GM12874 (cell line): Measurements from ENCODE around the gene PIGBOS1.

Experiments
- TF ChIP-seq, protein P1 (sequence below): IDR thresholded peaks from 2 replicates; pipeline ENCODE4 v1.5.1; 2011; ENCODE audit warnings: low read depth, mild to moderate bottlenecking, control low read depth, low read length, moderate library complexity; ENCODE audit not compliant: insufficient read depth

The PIGBOS1 gene

DNA sequence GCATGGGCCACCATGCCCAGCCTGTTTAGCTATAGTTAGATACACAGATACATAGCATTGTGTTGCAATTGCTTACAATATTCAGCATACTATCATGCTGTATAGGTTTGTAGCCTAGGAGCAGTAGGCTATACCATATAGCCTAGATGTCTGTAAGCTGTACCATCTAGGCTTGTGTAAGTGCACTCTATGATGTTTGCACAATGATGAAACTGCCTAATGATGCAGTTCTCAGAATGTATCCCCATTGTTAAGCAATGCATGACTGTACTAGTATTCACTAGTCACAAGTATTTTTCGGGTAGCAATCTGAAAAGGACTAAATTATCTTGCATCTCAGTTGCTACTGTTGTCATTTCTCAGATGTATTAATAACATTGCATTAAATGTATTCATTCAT is 16.1 kb upstream of the PIGBOS1 start:
- TF ChIP-seq, protein P1, sequence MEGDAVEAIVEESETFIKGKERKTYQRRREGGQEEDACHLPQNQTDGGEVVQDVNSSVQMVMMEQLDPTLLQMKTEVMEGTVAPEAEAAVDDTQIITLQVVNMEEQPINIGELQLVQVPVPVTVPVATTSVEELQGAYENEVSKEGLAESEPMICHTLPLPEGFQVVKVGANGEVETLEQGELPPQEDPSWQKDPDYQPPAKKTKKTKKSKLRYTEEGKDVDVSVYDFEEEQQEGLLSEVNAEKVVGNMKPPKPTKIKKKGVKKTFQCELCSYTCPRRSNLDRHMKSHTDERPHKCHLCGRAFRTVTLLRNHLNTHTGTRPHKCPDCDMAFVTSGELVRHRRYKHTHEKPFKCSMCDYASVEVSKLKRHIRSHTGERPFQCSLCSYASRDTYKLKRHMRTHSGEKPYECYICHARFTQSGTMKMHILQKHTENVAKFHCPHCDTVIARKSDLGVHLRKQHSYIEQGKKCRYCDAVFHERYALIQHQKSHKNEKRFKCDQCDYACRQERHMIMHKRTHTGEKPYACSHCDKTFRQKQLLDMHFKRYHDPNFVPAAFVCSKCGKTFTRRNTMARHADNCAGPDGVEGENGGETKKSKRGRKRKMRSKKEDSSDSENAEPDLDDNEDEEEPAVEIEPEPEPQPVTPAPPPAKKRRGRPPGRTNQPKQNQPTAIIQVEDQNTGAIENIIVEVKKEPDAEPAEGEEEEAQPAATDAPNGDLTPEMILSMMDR, result no peak

DNA sequence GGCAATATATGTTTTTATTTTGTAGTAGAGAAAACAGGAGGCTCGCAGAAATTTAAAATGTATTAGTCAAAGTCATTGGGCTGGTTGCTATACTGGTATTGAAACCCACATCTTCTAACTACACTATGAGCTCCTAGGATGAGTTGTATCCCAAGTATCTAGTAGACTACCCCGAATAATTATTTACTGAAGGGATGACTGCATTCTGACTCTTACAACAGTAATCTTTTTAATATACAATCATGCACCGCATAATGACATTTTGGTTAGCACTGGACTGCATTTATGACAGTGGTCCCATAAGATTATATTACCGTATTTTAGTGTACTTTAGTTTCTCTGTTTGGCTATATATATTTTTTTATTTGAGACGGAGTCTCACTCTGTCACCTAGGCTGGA is 15.4 kb upstream of the PIGBOS1 start:
- TF ChIP-seq, protein P1, result no peak

DNA sequence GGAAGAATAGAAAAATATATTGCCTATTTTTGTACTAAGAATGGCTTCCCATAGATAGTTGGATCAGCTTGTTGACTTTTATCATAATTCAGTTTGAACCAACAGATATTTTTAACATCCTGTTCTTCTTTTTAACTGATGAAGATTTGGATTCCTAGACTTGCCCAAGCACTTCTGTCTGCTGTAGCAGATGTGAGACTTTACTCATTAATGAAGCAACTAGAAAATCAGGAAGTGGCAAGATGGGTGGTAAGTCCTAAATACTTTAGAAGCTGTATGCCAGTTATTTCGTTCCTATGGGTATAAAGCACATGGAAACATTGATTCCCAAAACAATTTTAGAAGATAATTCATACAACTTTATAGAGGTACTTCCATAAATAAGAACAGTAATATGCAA is 8.5 kb upstream of the PIGBOS1 start:
- TF ChIP-seq, protein P1, result no peak

GRCh38 chr15:55322467-55322866 is 3.5 kb upstream of the PIGBOS1 start:
- TF ChIP-seq, protein P1, result no peak

GRCh38 chr15:55320963-55321362 is 2.0 kb upstream of the PIGBOS1 start:
- TF ChIP-seq, protein P1, result no peak

GRCh38 chr15:55320238-55320550 is 1.3 kb upstream of the PIGBOS1 start:
- TF ChIP-seq, protein P1, result no peak

- TF ChIP-seq, protein P1, result no peak
Measured at GRCh38 chr15:55319537-55320237, 764 bp upstream of the PIGBOS1 start.

DNA sequence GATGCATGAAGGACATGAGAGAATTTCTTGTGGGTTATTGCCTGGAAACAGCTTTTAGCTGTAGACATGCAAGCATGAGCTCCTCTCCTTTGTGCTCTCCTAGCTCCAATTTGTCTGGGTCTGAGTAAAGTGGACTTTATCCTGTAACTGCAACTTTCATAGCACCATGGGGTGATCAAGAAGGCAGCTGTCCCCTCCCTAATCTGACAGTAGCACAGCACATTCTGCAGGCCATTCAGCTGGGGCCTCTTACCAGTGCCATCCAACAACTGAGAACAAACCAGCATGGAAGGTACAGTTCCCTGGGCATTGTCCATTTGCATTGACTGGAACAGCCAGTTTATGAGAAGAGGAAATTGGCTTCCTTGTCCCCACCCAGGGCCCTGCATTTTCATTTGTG is 21.6 kb downstream of the PIGBOS1 start:
- TF ChIP-seq, protein P1, result no peak
